OCI-LY7 (cell line): ENCODE data around the gene MRPS9. TPM values are rescaled to one million over a fixed set of nuclear protein-coding genes. Genes with fewer than 3 reads are reported as not detected.
A peak's percentile ranks its signal among the peaks of the same experiment; 100 is the strongest.

Experiments used
- BruUV-seq: library from RNA; stranded (reverse); fragments of 400-500 nt; replicated peaks from 2 replicates; lab custom pipeline; 2021; lab: Mats Ljungman, UMichigan
- CTCF ChIA-PET: fragments of 300-600 bp; sonication (Branson Sonifier 250); formaldehyde crosslinking; loops from one replicate; lab custom pipeline; 2022; ENCODE audit warnings: antibody characterized with exemption; ENCODE audit not compliant: unreplicated experiment; lab: Charles Lee
- POLR2A ChIA-PET: fragments of 300-600 bp; sonication (Branson Sonifier 250); formaldehyde crosslinking; loops from one replicate; lab custom pipeline; 2022; ENCODE audit warnings: antibody characterized with exemption; lab: Charles Lee
- DNase-seq: peaks from one replicate; pipeline ENCODE4 v3.0.0-alpha.2; 2015; ENCODE audit warnings: low spot score
- H2AFZ ChIP-seq: fragments of 200-600 bp; sonication (generic), shearing (Covaris generic); 2 replicates; pipeline ENCODE4 v1.6.1; 2014; ENCODE audit warnings: mild to moderate bottlenecking, antibody characterized with exemption, low read length, moderate library complexity
- H3K27ac ChIP-seq: fragments of 200-600 bp; sonication (generic); 2 replicates; pipeline ENCODE4 v1.5.1; 2014; ENCODE audit warnings: mixed run types, low read depth, mild to moderate bottlenecking, moderate library complexity, low read length, inconsistent platforms; ENCODE audit not compliant: poor library complexity, severe bottlenecking
- H3K36me3 ChIP-seq: fragments of 200-600 bp; sonication (generic); 2 replicates; pipeline ENCODE4 v1.6.1; 2014; ENCODE audit warnings: mild to moderate bottlenecking, antibody characterized with exemption, low read length, moderate library complexity, mixed read lengths; ENCODE audit not compliant: insufficient read depth
- H3K4me1 ChIP-seq: fragments of 200-600 bp; sonication (generic); 2 replicates; pipeline ENCODE4 v1.5.1; 2014; ENCODE audit warnings: mild to moderate bottlenecking, low read length; ENCODE audit not compliant: insufficient read depth, poor library complexity, severe bottlenecking
- H3K4me2 ChIP-seq: fragments of 200-600 bp; sonication (generic); 2 replicates; pipeline ENCODE4 v1.6.1; 2014; ENCODE audit warnings: mild to moderate bottlenecking, low read length
- H3K4me3 ChIP-seq: fragments of 200-600 bp; sonication (generic); 2 replicates; pipeline ENCODE4 v1.5.1; 2014; ENCODE audit warnings: mild to moderate bottlenecking, low read depth, low read length; ENCODE audit not compliant: poor library complexity, severe bottlenecking
- H3K79me2 ChIP-seq: fragments of 200-600 bp; sonication (generic); 2 replicates; pipeline ENCODE4 v1.6.1; 2016; ENCODE audit warnings: low read depth, mild to moderate bottlenecking, low read length, moderate library complexity, mixed read lengths; ENCODE audit not compliant: insufficient read depth
- H3K9me2 ChIP-seq: fragments of 200-600 bp; sonication (generic); 2 replicates; pipeline ENCODE4 v1.6.1; 2016; ENCODE audit warnings: mild to moderate bottlenecking, low read length, mixed read lengths; ENCODE audit not compliant: insufficient read depth
- H3K9me3 ChIP-seq: fragments of 200-600 bp; sonication (generic); 2 replicates; pipeline ENCODE4 v1.6.1; 2014; ENCODE audit warnings: mild to moderate bottlenecking, mixed run types, low read length, mixed read lengths
- H4K20me1 ChIP-seq: fragments of 200-600 bp; sonication (generic); 2 replicates; pipeline ENCODE4 v1.6.1; 2014; ENCODE audit warnings: mild to moderate bottlenecking, antibody characterized with exemption, low read length, moderate library complexity, mixed read lengths; ENCODE audit not compliant: insufficient read depth
- EZH2phosphoT487 ChIP-seq: fragments of 200-600 bp; sonication (generic); IDR thresholded peaks from 2 replicates; pipeline ENCODE4 v1.6.1; 2018; ENCODE audit warnings: low read depth, borderline replicate concordance, mild to moderate bottlenecking, mixed run types, antibody characterized with exemption, low read length, moderate library complexity, mixed read lengths
- intact Hi-C: fragments of 100-400 bp; cut with micrococcal nuclease; formaldehyde crosslinking; loops from one replicate; pipeline ENCODE4 v1.10.0; 2022; ENCODE audit not compliant: unreplicated experiment
- total RNA-seq, 2 experiments: library from RNA; depleted of rRNA in 1 of 2; stranded (reverse); fragments of >200 nt in 1 of 2; shearing (Covaris generic) in 1 of 2; gene quantifications; 2 replicates each; pipeline ENCODE4 v1.2.3, GENCODE V29; 2014 to 2022
- TF ChIP-seq, protein P1 (sequence below): fragments of 200-600 bp; sonication (generic); conservative IDR thresholded peaks from 2 replicates; pipeline ENCODE4 v1.5.1; 2014; ENCODE audit warnings: mild to moderate bottlenecking, antibody characterized with exemption, low read length, moderate library complexity, mixed read lengths

The MRPS9 gene
- total RNA-seq, 2 experiments from 2014 or later, result 25.9 to 42.6 TPM

DNA sequence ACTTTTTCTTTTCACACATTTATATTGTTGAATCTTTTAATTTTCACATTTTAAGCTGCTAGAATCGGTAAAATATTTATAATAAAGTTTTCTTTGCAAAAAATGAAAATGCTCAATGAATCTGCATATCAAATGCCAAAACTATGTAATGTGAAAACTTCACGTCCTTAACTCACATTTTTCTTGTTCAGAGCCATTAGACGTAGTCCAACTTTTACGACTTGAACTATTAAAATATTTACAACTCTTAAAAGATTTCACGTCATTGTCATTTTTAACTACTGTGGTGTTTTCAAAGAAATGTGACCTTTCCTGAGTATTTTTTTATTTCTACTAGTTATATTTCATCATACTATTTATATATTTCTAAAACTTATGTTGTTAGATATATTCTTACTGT is 54.9 kb downstream of the MRPS9 start:
- intact Hi-C loops, result no loop called here
- BruUV-seq, result no TSS peak
- H3K9me3 ChIP-seq, result no peaks in the 10 kb centered on the region
- H3K9me2 ChIP-seq, result no peaks in the 10 kb centered on the region
- DNase-seq, result no peak
- no peak overlapping the region for H3K27ac ChIP-seq
- TF ChIP-seq, protein P1, sequence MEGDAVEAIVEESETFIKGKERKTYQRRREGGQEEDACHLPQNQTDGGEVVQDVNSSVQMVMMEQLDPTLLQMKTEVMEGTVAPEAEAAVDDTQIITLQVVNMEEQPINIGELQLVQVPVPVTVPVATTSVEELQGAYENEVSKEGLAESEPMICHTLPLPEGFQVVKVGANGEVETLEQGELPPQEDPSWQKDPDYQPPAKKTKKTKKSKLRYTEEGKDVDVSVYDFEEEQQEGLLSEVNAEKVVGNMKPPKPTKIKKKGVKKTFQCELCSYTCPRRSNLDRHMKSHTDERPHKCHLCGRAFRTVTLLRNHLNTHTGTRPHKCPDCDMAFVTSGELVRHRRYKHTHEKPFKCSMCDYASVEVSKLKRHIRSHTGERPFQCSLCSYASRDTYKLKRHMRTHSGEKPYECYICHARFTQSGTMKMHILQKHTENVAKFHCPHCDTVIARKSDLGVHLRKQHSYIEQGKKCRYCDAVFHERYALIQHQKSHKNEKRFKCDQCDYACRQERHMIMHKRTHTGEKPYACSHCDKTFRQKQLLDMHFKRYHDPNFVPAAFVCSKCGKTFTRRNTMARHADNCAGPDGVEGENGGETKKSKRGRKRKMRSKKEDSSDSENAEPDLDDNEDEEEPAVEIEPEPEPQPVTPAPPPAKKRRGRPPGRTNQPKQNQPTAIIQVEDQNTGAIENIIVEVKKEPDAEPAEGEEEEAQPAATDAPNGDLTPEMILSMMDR, result no peak
- no peak for TF ChIP-seq EZH2phosphoT487
- POLR2A ChIA-PET, result interaction anchor here (1.1 kb wide), 1 partner anchor 18 kb away, joined by 4 read pairs; no protein-coding TSS in a partner anchor
- no peak overlapping the region for H3K4me3 ChIP-seq
- CTCF ChIA-PET, result no interaction called here
- peaks cover 26% of the 10 kb centered on the region; the same call in 1 of the 2 replicates for H3K36me3 ChIP-seq
- H4K20me1 ChIP-seq, result no peaks in the 10 kb centered on the region
- H3K4me1 ChIP-seq, result no peaks in the 10 kb centered on the region
- H3K4me2 ChIP-seq, result no peak overlapping the region
- no peaks in the 10 kb centered on the region for H3K79me2 ChIP-seq
- H2AFZ ChIP-seq, result no peak overlapping the region

DNA sequence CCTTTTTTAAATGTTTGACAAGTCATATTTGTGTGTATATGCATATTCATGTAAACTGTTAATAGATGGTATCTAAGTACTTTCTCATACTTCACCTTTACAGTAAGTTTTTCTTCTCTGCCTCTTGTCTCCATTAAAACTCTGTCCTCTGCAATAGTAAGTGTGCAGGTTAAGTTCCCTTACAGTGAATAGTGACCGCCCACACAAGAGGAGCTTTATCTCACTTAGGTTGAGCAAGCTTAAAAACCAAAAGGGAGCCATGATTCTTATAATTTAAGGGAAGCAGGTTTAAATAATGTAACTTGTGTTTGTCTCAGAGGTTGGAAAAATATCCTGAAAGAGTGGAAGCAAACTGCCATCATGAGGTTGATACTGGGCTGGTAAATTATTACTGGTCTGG is 61.3 kb downstream of the MRPS9 start:
- CTCF ChIA-PET, result interaction anchor here (1.1 kb wide), 1 partner anchor 16 kb away, joined by 4 read pairs; no protein-coding TSS in a partner anchor
- Histone ChIP-seq H3K27ac (no peak overlapping the region), H3K9me2 (no peaks in the 10 kb centered on the region), H3K9me3 (no peaks in the 10 kb centered on the region), H4K20me1 (no peaks in the 10 kb centered on the region), H3K4me3 (no peak overlapping the region), H3K4me1 (no peaks in the 10 kb centered on the region), H3K79me2 (no peaks in the 10 kb centered on the region), H2AFZ (no peak overlapping the region), H3K4me2 (no peak overlapping the region), H3K36me3 (peaks cover 48% of the 10 kb centered on the region; the same call in 1 of the 2 replicates)
- POLR2A ChIA-PET, result no interaction called here
- TF ChIP-seq, protein P1, result no peak
- TF ChIP-seq EZH2phosphoT487, result no peak
- DNase-seq, result no peak
- intact Hi-C loops, result no loop called here
- BruUV-seq, result no TSS peak

DNA sequence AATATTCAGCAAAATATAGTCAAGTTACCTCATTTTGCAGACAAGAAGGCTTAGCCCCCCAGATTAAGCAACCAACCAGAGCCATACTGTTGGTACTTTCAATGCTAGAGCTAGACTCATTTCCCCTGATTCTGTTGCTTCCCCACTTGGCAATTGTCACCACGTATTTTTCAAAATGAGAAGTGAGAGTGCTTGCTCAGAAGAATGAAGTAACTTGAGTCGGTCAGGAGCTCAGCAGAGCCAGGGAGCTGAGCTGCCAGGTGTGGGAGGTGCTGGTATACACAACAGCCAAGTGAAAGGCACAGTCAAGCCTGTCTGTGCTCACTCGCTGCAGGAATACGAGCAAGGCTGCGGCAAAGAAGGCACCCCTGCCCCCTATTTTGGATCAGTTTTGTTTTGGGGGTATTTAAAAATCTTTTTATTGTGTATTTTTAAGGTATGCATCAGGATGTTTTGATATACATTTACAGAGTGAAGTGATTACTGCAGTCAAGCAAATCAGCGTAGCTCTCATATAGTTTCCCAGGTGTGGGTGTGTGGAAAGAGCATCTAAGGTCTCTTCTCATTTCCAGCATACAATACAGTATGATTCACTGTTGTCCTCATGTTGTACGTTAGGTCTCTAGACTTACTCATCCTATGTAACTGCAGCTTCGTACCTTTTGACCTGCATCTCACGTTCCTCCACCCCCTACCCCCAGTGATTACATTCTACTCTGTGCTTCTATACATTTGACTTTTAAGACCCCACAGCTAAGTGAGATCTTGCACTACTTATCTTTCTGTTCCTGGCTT is 62.4 kb downstream of the MRPS9 start:
- Histone ChIP-seq H3K4me3 (no peak overlapping the region), H3K9me3 (no peaks in the 10 kb centered on the region), H4K20me1 (no peaks in the 10 kb centered on the region), H2AFZ (no peak overlapping the region), H3K27ac (no peak overlapping the region), H3K4me1 (no peaks in the 10 kb centered on the region), H3K4me2 (no peak overlapping the region), H3K79me2 (no peaks in the 10 kb centered on the region), H3K36me3 (peaks cover 41% of the 10 kb centered on the region; the same call in 1 of the 2 replicates), H3K9me2 (no peaks in the 10 kb centered on the region)
- ChIA-PET POLR2A (no interaction called here), CTCF (interaction anchor here (1.1 kb wide), 1 partner anchor 15 kb away, joined by 4 read pairs; no protein-coding TSS in a partner anchor)
- intact Hi-C loops, result loop anchor here (10.0 kb wide), 1 partner anchor 175 kb away; no protein-coding TSS in a partner anchor
- peak; percentile 11 for DNase-seq
- BruUV-seq, result no TSS peak
- TF ChIP-seq EZH2phosphoT487, result no peak
- TF ChIP-seq, protein P1, result no peak
